Vagina (tissue), 2 donors: ENCODE data around the gene FAM120A. TPM values are rescaled to one million over a fixed set of nuclear protein-coding genes. Genes with fewer than 3 reads are reported as not detected.

Source experiments
- DNase-seq, 2 donors: peaks; one replicate each; pipeline ENCODE4 v3.0.0-alpha.2; 2017; ENCODE audit errors: extremely low spot score in 2 of 2
- H3K27ac ChIP-seq: fragments of 200-600 bp; sonication (generic); one replicate; pipeline ENCODE4 v1.5.1; 2019
- H3K27me3 ChIP-seq: fragments of 200-600 bp; sonication (generic); one replicate; pipeline ENCODE4 v1.5.1; 2019
- H3K36me3 ChIP-seq, 2 donors: fragments of 200-600 bp; sonication (generic); one replicate each; pipeline ENCODE4 v1.5.1; 2017 to 2019
- H3K4me1 ChIP-seq: fragments of 200-600 bp; sonication (generic); one replicate; pipeline ENCODE4 v1.5.1; 2019
- H3K4me3 ChIP-seq, 2 donors: fragments of 200-600 bp; sonication (generic); 1 replicate in 1 of 2; 2 replicates in 1 of 2; pipeline ENCODE4 v1.5.1; 2016 to 2019
- H3K9me3 ChIP-seq: fragments of 200-600 bp; sonication (generic); one replicate; pipeline ENCODE4 v1.5.1; 2019
- CTCF ChIP-seq, 3 experiments: fragments of 450-650 bp in 2 of 3; fragments of 200-600 bp in 1 of 3; sonication (generic) in 1 of 3; IDR thresholded peaks; one replicate each; pipeline ENCODE4 v1.5.1; 2017 to 2019; ENCODE audit warnings: antibody characterized with exemption in 3 of 3, mild to moderate bottlenecking in 2 of 3, moderate library complexity in 2 of 3
- POLR2A ChIP-seq, 2 donors: fragments of 450-650 bp; IDR thresholded peaks; one replicate each; pipeline ENCODE4 v1.6.1; 2017; ENCODE audit warnings: antibody characterized with exemption in 2 of 2, mild to moderate bottlenecking in 2 of 2, moderate library complexity in 2 of 2
- POLR2AphosphoS5 ChIP-seq, 2 donors: sonication (generic); formaldehyde crosslinking; IDR thresholded peaks; one replicate each; pipeline ENCODE4 v1.9.0; 2017; ENCODE audit warnings: antibody characterized with exemption in 2 of 2, mild to moderate bottlenecking in 2 of 2, low read depth in 1 of 2; ENCODE audit not compliant: insufficient read depth in 1 of 2
- intact Hi-C: fragments of 100-400 bp; cut with DNase I; formaldehyde crosslinking; loops from one replicate; pipeline ENCODE4 v1.15.1; 2023
- total RNA-seq: library from RNA; depleted of rRNA; stranded (reverse); fragments of >200 nt; gene quantifications from one replicate; pipeline ENCODE4 v1.2.3, GENCODE V29; 2016

FAM120A gene
- total RNA-seq, 1 donor from 2014 or later = 98.2 TPM

DNA sequence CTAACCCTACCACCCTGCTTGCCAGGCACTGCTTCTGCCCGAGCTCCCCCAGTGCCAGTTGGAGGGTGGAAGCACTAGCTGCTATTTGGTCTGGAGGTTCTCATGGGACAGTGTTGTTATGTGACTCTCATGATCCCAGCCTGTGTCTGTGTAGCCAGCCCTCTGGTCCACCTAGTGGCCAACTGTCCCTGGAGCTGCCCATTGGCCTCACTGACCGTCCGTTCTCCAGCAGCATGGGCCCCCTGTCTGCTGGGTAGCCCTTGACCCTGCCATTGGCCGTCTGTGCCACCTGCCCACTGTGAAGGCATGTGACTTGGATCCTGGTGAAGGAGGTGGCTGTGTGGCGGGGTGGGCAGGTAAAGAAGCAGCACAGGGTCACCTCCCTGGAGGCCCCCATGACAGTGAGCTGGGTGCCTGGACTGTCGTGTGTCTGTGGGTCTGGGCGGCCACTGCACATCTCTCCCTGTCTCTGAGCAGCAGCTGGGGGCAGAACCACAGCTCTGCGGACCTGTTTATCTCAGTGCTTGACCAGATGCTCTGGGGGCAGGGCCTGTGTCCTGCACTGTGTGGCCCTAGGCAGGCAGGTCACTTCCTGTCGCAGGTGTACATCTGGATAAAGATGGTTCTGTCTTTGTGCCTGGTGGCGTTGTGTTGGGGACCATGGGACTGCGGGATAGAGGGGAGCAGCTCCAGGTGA lies 136.3 kb downstream of the FAM120A start:
- Histone ChIP-seq H3K27ac (no peak overlapping the region), H3K4me3 (no peak overlapping the region), H3K9me3 (no peaks in the 10 kb centered on the region), H3K27me3 (no peaks in the 10 kb centered on the region), H3K36me3 (no peaks in the 10 kb centered on the region), H3K4me1 (peaks cover 61% of the 10 kb centered on the region)
- TF ChIP-seq CTCF (IDR thresholded peaks at IDR 0.05) (no peak), POLR2A (IDR thresholded peaks at IDR 0.05) (no peak), POLR2AphosphoS5 (IDR thresholded peaks at IDR 0.05; ENCODE audit: insufficient read depth in 1 of 2, low read depth in 1 of 2) (no peak)
- intact Hi-C loops = no loop called here
- peak in 1 of 2 donors; percentile 79 for DNase-seq

DNA sequence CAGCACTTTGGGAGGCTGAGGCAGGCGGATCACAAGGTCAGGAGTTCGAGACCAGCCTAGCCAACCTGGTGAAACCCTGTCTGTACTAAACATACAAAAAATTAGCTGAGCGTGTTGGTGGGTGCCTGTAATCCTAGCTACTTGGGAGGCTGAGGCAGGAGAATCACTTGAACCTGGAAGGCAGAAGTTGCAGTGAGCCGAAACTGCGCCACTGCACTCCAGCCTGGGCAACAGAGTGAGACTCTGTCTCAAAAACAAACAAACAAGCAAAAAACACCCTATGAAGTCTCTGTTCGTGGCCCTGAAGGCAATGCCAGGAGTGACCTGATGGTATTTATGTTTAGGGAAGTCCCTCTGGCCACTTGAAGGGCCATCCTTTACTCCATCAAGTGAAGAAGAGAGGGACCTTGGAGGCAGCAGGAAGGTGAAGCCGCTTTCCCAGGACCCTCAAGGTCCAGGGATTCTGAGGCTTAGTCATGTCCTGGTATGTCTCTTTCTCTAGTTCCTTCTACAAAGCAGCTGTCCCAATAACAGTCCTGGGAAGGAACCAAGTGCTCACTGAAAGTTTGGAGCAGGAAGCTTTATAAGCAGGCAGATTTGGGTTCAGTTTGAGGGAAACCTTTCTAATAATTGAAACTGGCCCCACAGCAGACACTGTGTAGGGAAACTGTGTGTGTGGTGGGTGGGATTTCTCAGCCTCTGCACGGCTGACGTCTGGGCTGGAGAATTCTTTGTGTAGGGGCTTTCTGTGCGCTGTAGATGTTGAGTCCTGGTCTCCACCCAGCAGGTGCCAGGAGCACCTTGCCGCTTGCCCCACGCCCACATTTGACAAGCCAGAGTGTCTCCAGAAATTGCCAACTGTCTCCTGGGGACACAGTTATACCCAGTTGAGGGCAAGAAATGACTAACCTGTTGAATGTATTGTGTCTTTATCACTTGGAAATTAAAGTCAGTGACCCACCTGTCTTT lies 137.4 kb downstream of the FAM120A start:
- no peaks in the 10 kb centered on the region for H3K36me3 ChIP-seq
- intact Hi-C loops = no loop called here
- peaks cover 69% of the 10 kb centered on the region for H3K4me1 ChIP-seq
- H3K27ac ChIP-seq = no peak overlapping the region
- H3K4me3 ChIP-seq = no peak overlapping the region
- H3K27me3 ChIP-seq = no peaks in the 10 kb centered on the region
- no peak for TF ChIP-seq POLR2AphosphoS5 (IDR thresholded peaks at IDR 0.05; ENCODE audit: insufficient read depth in 1 of 2, low read depth in 1 of 2)
- TF ChIP-seq POLR2A (IDR thresholded peaks at IDR 0.05) = no peak
- no peak for TF ChIP-seq CTCF (IDR thresholded peaks at IDR 0.05)
- no peak for DNase-seq
- H3K9me3 ChIP-seq = no peaks in the 10 kb centered on the region

DNA sequence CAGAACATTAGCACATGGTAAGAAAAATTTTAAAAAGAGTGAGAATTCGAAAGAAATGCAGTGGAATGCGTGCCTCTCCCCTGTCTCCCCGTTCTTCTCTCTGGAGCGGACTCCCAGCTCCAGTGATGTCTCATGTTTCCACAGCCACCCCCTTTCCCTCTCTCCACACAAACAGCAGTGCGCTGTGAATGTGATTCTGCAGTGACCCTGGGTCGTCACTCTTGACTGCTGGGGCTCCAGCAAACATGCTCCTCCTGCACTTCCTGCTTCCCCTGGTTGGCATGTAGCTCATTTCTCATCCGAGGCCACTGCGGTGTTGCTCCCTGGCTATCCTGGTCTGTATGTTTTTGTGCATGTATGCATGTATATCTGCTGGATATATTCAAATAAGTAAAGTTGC lies 138.2 kb downstream of the FAM120A start:
- Histone ChIP-seq H3K4me1 (peaks cover 77% of the 10 kb centered on the region), H3K27ac (no peak overlapping the region)

GRCh38 chr9:93590609-93591234 lies 139.2 kb downstream of the FAM120A start:
- H3K36me3 ChIP-seq = no peaks in the 10 kb centered on the region
- intact Hi-C loops = no loop called here
- H3K4me1 ChIP-seq = peaks cover 72% of the 10 kb centered on the region
- no peak overlapping the region for H3K4me3 ChIP-seq
- no peaks in the 10 kb centered on the region for H3K27me3 ChIP-seq
- H3K27ac ChIP-seq = no peak overlapping the region
- no peaks in the 10 kb centered on the region for H3K9me3 ChIP-seq
- DNase-seq = peak; percentile 78 to 87
- TF ChIP-seq POLR2AphosphoS5 (IDR thresholded peaks at IDR 0.05; ENCODE audit: insufficient read depth in 1 of 2, low read depth in 1 of 2) (no peak), POLR2A (IDR thresholded peaks at IDR 0.05) (no peak), CTCF (IDR thresholded peaks at IDR 0.05) (no peak)

More for the DNA sequence above, 138.2 kb downstream of the FAM120A start:
- H3K9me3 ChIP-seq = no peaks in the 10 kb centered on the region
- no peaks in the 10 kb centered on the region for H3K36me3 ChIP-seq
- DNase-seq = no peak
- TF ChIP-seq POLR2A (IDR thresholded peaks at IDR 0.05) = no peak
- no peak for TF ChIP-seq CTCF (IDR thresholded peaks at IDR 0.05)
- TF ChIP-seq POLR2AphosphoS5 (IDR thresholded peaks at IDR 0.05; ENCODE audit: insufficient read depth in 1 of 2, low read depth in 1 of 2) = no peak
- H3K27me3 ChIP-seq = no peaks in the 10 kb centered on the region
- H3K4me3 ChIP-seq = no peak overlapping the region
- intact Hi-C loops = no loop called here
